WTC11 (cell line): ENCODE results near the gene USF1. TPM values are rescaled to one million over a fixed set of nuclear protein-coding genes. Genes with fewer than 3 reads are reported as not detected.

Experiments used
- ATAC-seq: fragments of 200-7000 bp; cut with Tn5 transposase; 2 replicates; pipeline ENCODE4 v1.10.0; 2021; ENCODE audit warnings: mild to moderate bottlenecking, moderate library complexity
- CTCF ChIA-PET: fragments of 300-600 bp; sonication (Branson Sonifier 250); formaldehyde crosslinking; loops from one replicate; lab custom pipeline; 2021; ENCODE audit warnings: antibody characterized with exemption; lab: Charles Lee
- POLR2A ChIA-PET: fragments of 350-600 bp; sonication (Branson Sonifier 250); formaldehyde crosslinking; loops from one replicate; lab custom pipeline; 2021; ENCODE audit warnings: antibody characterized with exemption; lab: Charles Lee
- DNase-seq: peaks from one replicate; pipeline ENCODE4 v3.0.0; 2021; ENCODE audit warnings: low spot score
- H3K27ac Mint-ChIP-seq: 2 replicates; pipeline ENCODE4 v1.8.0; 2021; ENCODE audit warnings: mixed read lengths
- H3K27me3 Mint-ChIP-seq: 2 replicates; pipeline ENCODE4 v1.8.0; 2021; ENCODE audit warnings: low read depth, mild to moderate bottlenecking, moderate library complexity, mixed read lengths
- H3K36me3 Mint-ChIP-seq: 2 replicates; pipeline ENCODE4 v1.8.0; 2021; ENCODE audit warnings: mixed read lengths
- H3K4me1 Mint-ChIP-seq: 2 replicates; pipeline ENCODE4 v1.8.0; 2022; ENCODE audit warnings: mixed read lengths
- H3K4me3 Mint-ChIP-seq: 2 replicates; pipeline ENCODE4 v1.8.0; 2021; ENCODE audit warnings: mild to moderate bottlenecking, moderate library complexity, mixed read lengths
- H3K9me3 Mint-ChIP-seq: 2 replicates; pipeline ENCODE4 v1.8.0; 2021; ENCODE audit warnings: mixed read lengths
- AR ChIP-seq: fragments of 250-450 bp; sonication (Bioruptor Pico); IDR thresholded peaks from 2 replicates; pipeline ENCODE4 v1.9.0; 2021; ENCODE audit warnings: mild to moderate bottlenecking
- ARID4B ChIP-seq: sonication (generic); formaldehyde crosslinking; IDR thresholded peaks from 2 replicates; pipeline ENCODE4 v1.8.0; 2023; ENCODE audit warnings: missing genetic modification reagents, mild to moderate bottlenecking, borderline replicate concordance
- ATF1 ChIP-seq: sonication (generic); formaldehyde crosslinking; IDR thresholded peaks from 2 replicates; pipeline ENCODE4 v1.8.1; 2023; ENCODE audit warnings: mild to moderate bottlenecking, moderate library complexity, missing genetic modification reagents
- ATF2 ChIP-seq: sonication (generic); formaldehyde crosslinking; IDR thresholded peaks from 2 replicates; pipeline ENCODE4 v1.8.1; 2022; ENCODE audit warnings: low read depth, missing genetic modification reagents, borderline replicate concordance
- ATF3 ChIP-seq: sonication (generic); formaldehyde crosslinking; conservative IDR thresholded peaks from 2 replicates; pipeline ENCODE4 v1.8.1; 2022; ENCODE audit warnings: mild to moderate bottlenecking, missing genetic modification reagents
- ATF6 ChIP-seq: sonication (generic); formaldehyde crosslinking; IDR thresholded peaks from 2 replicates; pipeline ENCODE4 v1.8.1; 2023; ENCODE audit warnings: mild to moderate bottlenecking, missing genetic modification reagents
- CDX4 ChIP-seq: fragments of 250-450 bp; sonication (Bioruptor Pico); IDR thresholded peaks from 2 replicates; pipeline ENCODE4 v1.9.0; 2021; ENCODE audit warnings: moderate library complexity, mild to moderate bottlenecking, inconsistent platforms, borderline replicate concordance
- GTF2I ChIP-seq: fragments of 250-450 bp; sonication (Bioruptor Pico); conservative IDR thresholded peaks from 2 replicates; pipeline ENCODE4 v1.4.0; 2021; ENCODE audit warnings: mild to moderate bottlenecking
- JUN ChIP-seq: sonication (generic); formaldehyde crosslinking; IDR thresholded peaks from 2 replicates; pipeline ENCODE4 v1.8.0; 2023; ENCODE audit warnings: mild to moderate bottlenecking, missing genetic modification reagents
- SMAD4 ChIP-seq: sonication (generic); formaldehyde crosslinking; IDR thresholded peaks from 2 replicates; pipeline ENCODE4 v1.8.0; 2022; ENCODE audit warnings: mild to moderate bottlenecking, missing genetic modification reagents
- TEAD1 ChIP-seq: sonication (generic); formaldehyde crosslinking; IDR thresholded peaks from 2 replicates; pipeline ENCODE4 v1.8.0; 2022; ENCODE audit warnings: mild to moderate bottlenecking, missing genetic modification reagents
- USF2 ChIP-seq: sonication (generic); formaldehyde crosslinking; IDR thresholded peaks from 2 replicates; pipeline ENCODE4 v1.8.1; 2023; ENCODE audit warnings: mild to moderate bottlenecking, missing genetic modification reagents, moderate library complexity
- ZNF281 ChIP-seq: sonication (generic); formaldehyde crosslinking; IDR thresholded peaks from 2 replicates; pipeline ENCODE4 v1.8.0; 2023; ENCODE audit warnings: mild to moderate bottlenecking, missing genetic modification reagents
- ZNF317 ChIP-seq: sonication (generic); formaldehyde crosslinking; IDR thresholded peaks from 2 replicates; pipeline ENCODE4 v1.8.1; 2023; ENCODE audit warnings: low read depth, mild to moderate bottlenecking, moderate library complexity, missing genetic modification reagents, borderline replicate concordance
- ZNF416 ChIP-seq: fragments of 250-450 bp; sonication (Bioruptor Pico); IDR thresholded peaks from 2 replicates; pipeline ENCODE4 v1.9.0; 2021; ENCODE audit warnings: mild to moderate bottlenecking, inconsistent platforms
- total RNA-seq: library from RNA; stranded (reverse); gene quantifications from 3 replicates; pipeline ENCODE4 v1.2.3, GENCODE V29; 2021
- TF ChIP-seq, protein P1 (sequence below): fragments of 250-450 bp; sonication (Bioruptor Pico); IDR thresholded peaks from 2 replicates; pipeline ENCODE4 v1.8.0; 2021; ENCODE audit warnings: mild to moderate bottlenecking

Gene USF1
- total RNA-seq, 1 experiment from 2014 or later, result 65.6 TPM

DNA sequence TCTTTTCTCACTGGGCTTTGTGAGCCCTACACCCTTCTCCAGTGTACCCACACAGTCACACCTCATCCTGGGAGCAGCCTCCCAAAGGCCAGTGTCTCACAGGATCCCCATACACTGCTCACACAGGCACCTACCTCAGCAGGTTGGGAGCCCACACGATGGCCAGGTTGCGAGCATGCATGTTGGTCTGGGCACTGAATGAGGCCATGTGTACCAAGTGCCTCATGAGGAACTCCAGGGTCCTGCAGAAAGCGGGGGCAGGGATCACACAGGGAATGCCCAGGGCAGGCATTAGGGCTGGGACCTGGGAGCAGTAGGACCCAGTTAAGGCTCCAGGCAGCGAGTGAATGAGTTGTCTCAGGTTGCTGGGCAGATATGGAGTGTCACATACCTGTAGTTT lies 8.5 kb upstream of the USF1 start (continued):
- TF ChIP-seq ARID4B (CRISPR knock-in tag) (no peak), CDX4 (CRISPR knock-in tag) (no peak), ATF6 (no peak), AR (CRISPR knock-in tag) (no peak), TEAD1 (CRISPR knock-in tag) (no peak), ATF3 (CRISPR knock-in tag) (no peak)
- TF ChIP-seq, all 79 proteins: peak for 0

DNA sequence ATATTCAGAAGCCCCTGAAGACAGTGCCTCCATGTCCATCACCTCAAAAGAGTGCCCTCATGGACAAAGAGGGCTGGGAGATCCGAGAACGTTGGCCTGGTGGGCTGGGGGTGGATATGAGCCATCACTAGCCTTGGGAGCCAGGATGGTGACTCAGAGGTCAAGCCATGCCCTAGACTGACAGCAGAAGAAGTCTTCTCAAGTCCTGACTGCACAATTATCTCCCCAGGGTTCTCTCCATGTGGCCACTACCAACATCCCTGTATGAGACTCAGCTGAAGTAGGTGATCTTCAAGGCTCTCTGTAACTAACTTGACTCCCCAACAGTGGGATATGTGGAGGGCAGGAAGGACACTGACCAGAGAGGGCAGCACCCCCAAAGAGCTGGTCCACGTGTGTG lies 7.1 kb upstream of the USF1 start:
- POLR2A ChIA-PET, result no interaction called here
- ATAC-seq, result no peak
- CTCF ChIA-PET, result interaction anchor here (0.7 to 0.9 kb wide), 2 partner anchors 19 to 99 kb away, joined by 3 read pairs; partner anchors contain the start of gene ITLN2
- TF ChIP-seq JUN (no peak), ATF2 (no peak), GTF2I (no peak), SMAD4 (no peak), ZNF317 (CRISPR knock-in tag) (no peak), ZNF281 (no peak), ATF6 (no peak), ZNF416 (CRISPR knock-in tag) (no peak), ATF1 (CRISPR knock-in tag) (no peak), USF2 (CRISPR knock-in tag) (no peak)
- TF ChIP-seq, protein P1, sequence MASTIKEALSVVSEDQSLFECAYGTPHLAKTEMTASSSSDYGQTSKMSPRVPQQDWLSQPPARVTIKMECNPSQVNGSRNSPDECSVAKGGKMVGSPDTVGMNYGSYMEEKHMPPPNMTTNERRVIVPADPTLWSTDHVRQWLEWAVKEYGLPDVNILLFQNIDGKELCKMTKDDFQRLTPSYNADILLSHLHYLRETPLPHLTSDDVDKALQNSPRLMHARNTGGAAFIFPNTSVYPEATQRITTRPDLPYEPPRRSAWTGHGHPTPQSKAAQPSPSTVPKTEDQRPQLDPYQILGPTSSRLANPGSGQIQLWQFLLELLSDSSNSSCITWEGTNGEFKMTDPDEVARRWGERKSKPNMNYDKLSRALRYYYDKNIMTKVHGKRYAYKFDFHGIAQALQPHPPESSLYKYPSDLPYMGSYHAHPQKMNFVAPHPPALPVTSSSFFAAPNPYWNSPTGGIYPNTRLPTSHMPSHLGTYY (CRISPR knock-in tag), result no peak

More for the DNA sequence above, 7.1 kb upstream of the USF1 start:
- Mint-ChIP-seq H3K4me3 (no peak overlapping the region), H3K27ac (no peak overlapping the region), H3K36me3 (peaks cover 6% of the 10 kb centered on the region), H3K4me1 (no peaks in the 10 kb centered on the region), H3K9me3 (peaks cover 10% of the 10 kb centered on the region), H3K27me3 (peaks cover 29% of the 10 kb centered on the region)
- no peak for DNase-seq
